Neural progenitor cell (in vitro differentiated cells): Measurements from ENCODE around the gene XYLT1.

Experiments
- CTCF ChIP-seq: fragments of 200-600 bp; sonication (generic); IDR thresholded peaks from 2 replicates; pipeline ENCODE4 v1.5.1; 2017; ENCODE audit warnings: antibody characterized with exemption, mild to moderate bottlenecking
- EZH2 ChIP-seq: fragments of 200-600 bp; sonication (generic); IDR thresholded peaks from 2 replicates; pipeline ENCODE4 v1.6.1; 2017; ENCODE audit warnings: antibody characterized with exemption, mild to moderate bottlenecking, moderate library complexity
- EZH2phosphoT487 ChIP-seq: fragments of 200-600 bp; sonication (generic); IDR thresholded peaks from 2 replicates; pipeline ENCODE4 v1.6.1; 2017; ENCODE audit warnings: antibody characterized with exemption

GRCh38 chr16:17448640-17449638 lies 21.8 kb downstream of the XYLT1 start:
- TF ChIP-seq CTCF: no peak
- no peak for TF ChIP-seq EZH2
- TF ChIP-seq EZH2phosphoT487: no peak
